ENCODE measurements around the gene CNTNAP1. TPM values are rescaled to one million over a fixed set of nuclear protein-coding genes. Genes with fewer than 3 reads are reported as not detected.
A peak's percentile ranks its signal among the peaks of the same experiment; 100 is the strongest.

The CNTNAP1 gene
- total and polyA plus RNA-seq, 9 of the 15 experiments (the other 6 are each of a cell fraction or from before 2014, with no cell fraction given) = 0.10 to 1.8 (median 0.62) TPM

GRCh38 chr17:42743595-42744282 is 61.4 kb downstream of the CNTNAP1 start (continued):
- TF ChIP-seq ATF1 (CRISPR knock-in tag; IDR thresholded peaks at IDR 0.05) = no peak
- 0 out of 2 replicates have a peak, but pooled peaks have one; percentile 12 for TF ChIP-seq ATF1 (tag; IDR thresholded peaks at IDR 0.05)
- peak; percentile 93 for TF ChIP-seq SOX6 (IDR thresholded peaks at IDR 0.05)
- no peak for TF ChIP-seq HLTF (IDR thresholded peaks at IDR 0.05)
- TF ChIP-seq ZNF12 (CRISPR knock-in tag; IDR thresholded peaks at IDR 0.05) = no peak
- peak; percentile 94 for TF ChIP-seq TEAD4 (IDR thresholded peaks at IDR 0.05; ENCODE audit: low read length)
- TF ChIP-seq TEAD4 (CRISPR knock-in tag; IDR thresholded peaks at IDR 0.05; ENCODE audit: borderline replicate concordance) = no peak
- no peak for TF ChIP-seq THRAP3 (IDR thresholded peaks at IDR 0.05; ENCODE audit: borderline replicate concordance)
- TF ChIP-seq NONO (IDR thresholded peaks at IDR 0.05; ENCODE audit: low read depth in 2 of 2, low read length in 1 of 2) = peak in 1 of 2 experiments; percentile 57; a peak in 1 of 4 replicates
- peak; percentile 95 for TF ChIP-seq SMARCA4 (IDR thresholded peaks at IDR 0.05)
- no peak for TF ChIP-seq ZNF143 (CRISPR knock-in tag; IDR thresholded peaks at IDR 0.05)
- TF ChIP-seq LEF1 (IDR thresholded peaks at IDR 0.05) = peak; percentile 73; the same call in 1 of the 2 replicates
- peak; percentile 81 for TF ChIP-seq PML (IDR thresholded peaks at IDR 0.05; ENCODE audit: low read length)
- peak; percentile 73 for TF ChIP-seq ZEB2 (IDR thresholded peaks at IDR 0.05)
- peak; percentile 60 for TF ChIP-seq PHB2 (IDR thresholded peaks at IDR 0.05; ENCODE audit: low read depth)
- TF ChIP-seq SMARCE1 (IDR thresholded peaks at IDR 0.05) = peak; percentile 93
- peak; percentile 92 for TF ChIP-seq EP300 (IDR thresholded peaks at IDR 0.05; ENCODE audit: low read length)
- TF ChIP-seq ZNF57 (CRISPR knock-in tag; IDR thresholded peaks at IDR 0.05) = no peak
- TF ChIP-seq ARNT (IDR thresholded peaks at IDR 0.05) = peak in 1 of 2 experiments; percentile 28; a peak in 1 of 4 replicates
- TF ChIP-seq, protein P1, sequence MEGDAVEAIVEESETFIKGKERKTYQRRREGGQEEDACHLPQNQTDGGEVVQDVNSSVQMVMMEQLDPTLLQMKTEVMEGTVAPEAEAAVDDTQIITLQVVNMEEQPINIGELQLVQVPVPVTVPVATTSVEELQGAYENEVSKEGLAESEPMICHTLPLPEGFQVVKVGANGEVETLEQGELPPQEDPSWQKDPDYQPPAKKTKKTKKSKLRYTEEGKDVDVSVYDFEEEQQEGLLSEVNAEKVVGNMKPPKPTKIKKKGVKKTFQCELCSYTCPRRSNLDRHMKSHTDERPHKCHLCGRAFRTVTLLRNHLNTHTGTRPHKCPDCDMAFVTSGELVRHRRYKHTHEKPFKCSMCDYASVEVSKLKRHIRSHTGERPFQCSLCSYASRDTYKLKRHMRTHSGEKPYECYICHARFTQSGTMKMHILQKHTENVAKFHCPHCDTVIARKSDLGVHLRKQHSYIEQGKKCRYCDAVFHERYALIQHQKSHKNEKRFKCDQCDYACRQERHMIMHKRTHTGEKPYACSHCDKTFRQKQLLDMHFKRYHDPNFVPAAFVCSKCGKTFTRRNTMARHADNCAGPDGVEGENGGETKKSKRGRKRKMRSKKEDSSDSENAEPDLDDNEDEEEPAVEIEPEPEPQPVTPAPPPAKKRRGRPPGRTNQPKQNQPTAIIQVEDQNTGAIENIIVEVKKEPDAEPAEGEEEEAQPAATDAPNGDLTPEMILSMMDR (IDR thresholded peaks at IDR 0.05 in 2 of 3, conservative IDR thresholded peaks at IDR 0.05 in 1 of 3; ENCODE audit: insufficient read depth in 2 of 3, low read depth in 1 of 3, low read length in 3 of 3) = peak in 1 of 3 experiments; percentile 46; a peak in 2 of 6 replicates
- no peak for TF ChIP-seq PHF21A (IDR thresholded peaks at IDR 0.05; ENCODE audit: borderline replicate concordance, low read depth)
- TF ChIP-seq, protein P2, sequence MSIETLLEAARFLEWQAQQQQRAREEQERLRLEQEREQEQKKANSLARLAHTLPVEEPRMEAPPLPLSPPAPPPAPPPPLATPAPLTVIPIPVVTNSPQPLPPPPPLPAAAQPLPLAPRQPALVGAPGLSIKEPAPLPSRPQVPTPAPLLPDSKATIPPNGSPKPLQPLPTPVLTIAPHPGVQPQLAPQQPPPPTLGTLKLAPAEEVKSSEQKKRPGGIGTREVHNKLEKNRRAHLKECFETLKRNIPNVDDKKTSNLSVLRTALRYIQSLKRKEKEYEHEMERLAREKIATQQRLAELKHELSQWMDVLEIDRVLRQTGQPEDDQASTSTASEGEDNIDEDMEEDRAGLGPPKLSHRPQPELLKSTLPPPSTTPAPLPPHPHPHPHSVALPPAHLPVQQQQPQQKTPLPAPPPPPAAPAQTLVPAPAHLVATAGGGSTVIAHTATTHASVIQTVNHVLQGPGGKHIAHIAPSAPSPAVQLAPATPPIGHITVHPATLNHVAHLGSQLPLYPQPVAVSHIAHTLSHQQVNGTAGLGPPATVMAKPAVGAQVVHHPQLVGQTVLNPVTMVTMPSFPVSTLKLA (conservative IDR thresholded peaks at IDR 0.05) = peak in 1 of 2 experiments; percentile 36; a peak in 2 of 4 replicates
- no peak for TF ChIP-seq CREB3 (tag; conservative IDR thresholded peaks at IDR 0.05; ENCODE audit: low read depth)
- TF ChIP-seq HCFC1 (IDR thresholded peaks at IDR 0.05; ENCODE audit: low read depth, low read length) = no peak

Measured in K562 (cell line).